ENCODE results near the gene PNLDC1. TPM values are rescaled to one million over a fixed set of nuclear protein-coding genes. Genes with fewer than 3 reads are reported as not detected.

The PNLDC1 gene
- total and polyA plus RNA-seq, 9 of the 15 experiments (the other 6 are each of a cell fraction or from before 2014, with no cell fraction given), result 0.12 TPM; not detected in 8

DNA sequence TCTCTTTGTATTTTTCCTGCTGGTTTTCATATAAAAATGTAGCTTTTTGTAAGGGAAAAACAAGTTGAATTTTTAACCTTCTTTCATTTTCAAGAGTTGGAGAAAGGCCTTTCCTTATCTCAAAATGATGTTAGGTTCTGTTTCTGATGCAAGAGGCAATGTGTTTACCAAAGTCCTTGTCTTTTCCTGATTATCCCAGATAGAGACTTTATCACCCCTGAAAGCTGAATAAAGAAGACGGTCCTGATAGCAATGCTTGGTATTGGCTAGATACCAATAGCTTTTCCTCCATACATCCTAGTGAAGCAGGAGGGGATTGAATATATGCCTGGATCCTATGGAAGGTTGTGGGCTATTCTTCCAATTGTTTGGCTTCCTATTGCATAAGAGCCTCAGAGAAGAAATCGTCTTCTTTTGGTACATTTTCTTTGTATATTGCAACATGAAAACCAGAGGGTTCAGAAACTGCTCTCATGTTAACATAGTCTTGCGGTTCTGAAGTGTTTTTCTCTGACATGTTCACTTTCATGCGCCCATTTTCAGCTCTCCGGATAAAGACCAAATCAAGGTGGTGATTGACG lies 5.5 kb downstream of the PNLDC1 start (continued):
- TF ChIP-seq, protein P1, sequence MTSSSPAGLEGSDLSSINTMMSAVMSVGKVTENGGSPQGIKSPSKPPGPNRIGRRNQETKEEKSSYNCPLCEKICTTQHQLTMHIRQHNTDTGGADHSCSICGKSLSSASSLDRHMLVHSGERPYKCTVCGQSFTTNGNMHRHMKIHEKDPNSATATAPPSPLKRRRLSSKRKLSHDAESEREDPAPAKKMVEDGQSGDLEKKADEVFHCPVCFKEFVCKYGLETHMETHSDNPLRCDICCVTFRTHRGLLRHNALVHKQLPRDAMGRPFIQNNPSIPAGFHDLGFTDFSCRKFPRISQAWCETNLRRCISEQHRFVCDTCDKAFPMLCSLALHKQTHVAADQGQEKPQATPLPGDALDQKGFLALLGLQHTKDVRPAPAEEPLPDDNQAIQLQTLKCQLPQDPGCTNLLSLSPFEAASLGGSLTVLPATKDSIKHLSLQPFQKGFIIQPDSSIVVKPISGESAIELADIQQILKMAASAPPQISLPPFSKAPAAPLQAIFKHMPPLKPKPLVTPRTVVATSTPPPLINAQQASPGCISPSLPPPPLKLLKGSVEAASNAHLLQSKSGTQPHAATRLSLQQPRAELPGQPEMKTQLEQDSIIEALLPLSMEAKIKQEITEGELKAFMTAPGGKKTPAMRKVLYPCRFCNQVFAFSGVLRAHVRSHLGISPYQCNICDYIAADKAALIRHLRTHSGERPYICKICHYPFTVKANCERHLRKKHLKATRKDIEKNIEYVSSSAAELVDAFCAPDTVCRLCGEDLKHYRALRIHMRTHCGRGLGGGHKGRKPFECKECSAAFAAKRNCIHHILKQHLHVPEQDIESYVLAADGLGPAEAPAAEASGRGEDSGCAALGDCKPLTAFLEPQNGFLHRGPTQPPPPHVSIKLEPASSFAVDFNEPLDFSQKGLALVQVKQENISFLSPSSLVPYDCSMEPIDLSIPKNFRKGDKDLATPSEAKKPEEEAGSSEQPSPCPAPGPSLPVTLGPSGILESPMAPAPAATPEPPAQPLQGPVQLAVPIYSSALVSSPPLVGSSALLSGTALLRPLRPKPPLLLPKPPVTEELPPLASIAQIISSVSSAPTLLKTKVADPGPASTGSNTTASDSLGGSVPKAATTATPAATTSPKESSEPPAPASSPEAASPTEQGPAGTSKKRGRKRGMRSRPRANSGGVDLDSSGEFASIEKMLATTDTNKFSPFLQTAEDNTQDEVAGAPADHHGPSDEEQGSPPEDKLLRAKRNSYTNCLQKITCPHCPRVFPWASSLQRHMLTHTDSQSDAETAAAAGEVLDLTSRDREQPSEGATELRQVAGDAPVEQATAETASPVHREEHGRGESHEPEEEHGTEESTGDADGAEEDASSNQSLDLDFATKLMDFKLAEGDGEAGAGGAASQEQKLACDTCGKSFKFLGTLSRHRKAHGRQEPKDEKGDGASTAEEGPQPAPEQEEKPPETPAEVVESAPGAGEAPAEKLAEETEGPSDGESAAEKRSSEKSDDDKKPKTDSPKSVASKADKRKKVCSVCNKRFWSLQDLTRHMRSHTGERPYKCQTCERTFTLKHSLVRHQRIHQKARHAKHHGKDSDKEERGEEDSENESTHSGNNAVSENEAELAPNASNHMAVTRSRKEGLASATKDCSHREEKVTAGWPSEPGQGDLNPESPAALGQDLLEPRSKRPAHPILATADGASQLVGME (CRISPR knock-in tag; IDR thresholded peaks at IDR 0.05), result no peak
- TF ChIP-seq, protein P2, sequence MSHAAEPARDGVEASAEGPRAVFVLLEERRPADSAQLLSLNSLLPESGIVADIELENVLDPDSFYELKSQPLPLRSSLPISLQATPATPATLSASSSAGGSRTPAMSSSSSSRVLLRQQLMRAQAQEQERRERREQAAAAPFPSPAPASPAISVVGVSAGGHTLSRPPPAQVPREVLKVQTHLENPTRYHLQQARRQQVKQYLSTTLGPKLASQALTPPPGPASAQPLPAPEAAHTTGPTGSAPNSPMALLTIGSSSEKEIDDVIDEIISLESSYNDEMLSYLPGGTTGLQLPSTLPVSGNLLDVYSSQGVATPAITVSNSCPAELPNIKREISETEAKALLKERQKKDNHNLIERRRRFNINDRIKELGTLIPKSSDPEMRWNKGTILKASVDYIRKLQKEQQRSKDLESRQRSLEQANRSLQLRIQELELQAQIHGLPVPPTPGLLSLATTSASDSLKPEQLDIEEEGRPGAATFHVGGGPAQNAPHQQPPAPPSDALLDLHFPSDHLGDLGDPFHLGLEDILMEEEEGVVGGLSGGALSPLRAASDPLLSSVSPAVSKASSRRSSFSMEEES (CRISPR knock-in tag; IDR thresholded peaks at IDR 0.05), result no peak
- TF ChIP-seq POLR2B (IDR thresholded peaks at IDR 0.05; ENCODE audit: low read depth, partially characterized antibody), result no peak
- no peak for TF ChIP-seq REST (IDR thresholded peaks at IDR 0.05; ENCODE audit: borderline replicate concordance)
- TF ChIP-seq REST (CRISPR knock-in tag; IDR thresholded peaks at IDR 0.05; ENCODE audit: low read depth), result no peak
- TF ChIP-seq CEBPG (CRISPR knock-in tag; IDR thresholded peaks at IDR 0.05), result no peak; the same call in 1 of the 2 replicates
- peak; percentile 93 for TF ChIP-seq CEBPG (tag; conservative IDR thresholded peaks at IDR 0.05 in 1 of 2, IDR thresholded peaks at IDR 0.05 in 1 of 2)
- no peak for TF ChIP-seq USF2 (CRISPR knock-in tag; IDR thresholded peaks at IDR 0.05)
- no peak for TF ChIP-seq ZBTB8A (IDR thresholded peaks at IDR 0.05; ENCODE audit: partially characterized antibody)
- no peak for TF ChIP-seq HNRNPK (IDR thresholded peaks at IDR 0.05; ENCODE audit: low read depth, low read length, poor library complexity, severe bottlenecking)
- peak; percentile 28; the same call in 1 of the 2 replicates for TF ChIP-seq DPF2 (IDR thresholded peaks at IDR 0.05)
